NCI-H1930 (cell line): ENCODE data around the gene SPC24.

ENCODE experiments used
- DNase-seq, 2 experiments: peaks; one replicate each; lab custom pipeline; 2025; lab: John Stamatoyannopoulos, UW

SPC24 gene

GRCh38 chr19:11096210-11096841, 59.3 kb downstream of the SPC24 start:
- DNase-seq: no peak
